GM19452 (cell line): Measurements from ENCODE around the gene SLC30A4.
"Not testable (repeated sequence)": the region's sequence is repeated elsewhere in the genome, so short reads cannot be mapped to it uniquely, and the experiment has no call there.

ENCODE experiments used
- ATAC-seq: cut with Tn5 transposase; IDR thresholded peaks from one replicate; pipeline ENCODE4 v1.9.1; 2021; ENCODE audit not compliant: unreplicated experiment

The SLC30A4 gene

GRCh38 chr15:45510758-45511280 lies 11.7 kb downstream of the SLC30A4 start:
- ATAC-seq: no peak

GRCh38 chr15:45507143-45507542 lies 15.4 kb downstream of the SLC30A4 start:
- not testable (repeated sequence) for ATAC-seq

- no peak for ATAC-seq
Observed at GRCh38 chr15:45499426-45499825, 23.1 kb downstream of the SLC30A4 start.

- no peak for ATAC-seq
Observed at GRCh38 chr15:45498701-45499100, 23.9 kb downstream of the SLC30A4 start.

- ATAC-seq: no peak
Observed at GRCh38 chr15:45497261-45497660, 25.3 kb downstream of the SLC30A4 start.

- ATAC-seq: no peak
Observed at GRCh38 chr15:45496658-45497057, 25.9 kb downstream of the SLC30A4 start.

GRCh38 chr15:45495588-45495987 lies 27.0 kb downstream of the SLC30A4 start:
- ATAC-seq: no peak

- ATAC-seq: no peak
Observed at GRCh38 chr15:45489690-45490238, 32.8 kb downstream of the SLC30A4 start.

- ATAC-seq: no peak
Observed at GRCh38 chr15:45486317-45486716, 36.2 kb downstream of the SLC30A4 start.

GRCh38 chr15:45481135-45481534 lies 41.4 kb downstream of the SLC30A4 start:
- no peak for ATAC-seq

GRCh38 chr15:45476410-45476809 lies 46.1 kb downstream of the SLC30A4 start:
- ATAC-seq: no peak

GRCh38 chr15:45474799-45475198 lies 47.8 kb downstream of the SLC30A4 start:
- no peak for ATAC-seq

GRCh38 chr15:45473068-45473467 lies 49.5 kb downstream of the SLC30A4 start:
- ATAC-seq: no peak

GRCh38 chr15:45471151-45471550 lies 51.4 kb downstream of the SLC30A4 start:
- ATAC-seq: no peak

- ATAC-seq: no peak
Observed at GRCh38 chr15:45469441-45469840, 53.1 kb downstream of the SLC30A4 start.

GRCh38 chr15:45469027-45469426 lies 53.5 kb downstream of the SLC30A4 start:
- ATAC-seq: no peak

GRCh38 chr15:45468294-45468693 lies 54.3 kb downstream of the SLC30A4 start:
- ATAC-seq: no peak

- no peak for ATAC-seq
Observed at GRCh38 chr15:45458746-45459403, 63.7 kb downstream of the SLC30A4 start.

GRCh38 chr15:45457641-45458539 lies 64.7 kb downstream of the SLC30A4 start:
- ATAC-seq: peak; percentile 51

GRCh38 chr15:45457220-45457619 lies 65.3 kb downstream of the SLC30A4 start:
- no peak for ATAC-seq

- no peak for ATAC-seq
Observed at GRCh38 chr15:45456212-45457106, 66.1 kb downstream of the SLC30A4 start.
